Testis (tissue), 2 donors: Measurements from ENCODE around the gene PCGF6.

Source experiments
- CTCF ChIP-seq, 3 experiments: fragments of 450-650 bp in 2 of 3; fragments of 200-600 bp in 1 of 3; sonication (generic) in 1 of 3; IDR thresholded peaks; one replicate each; pipeline ENCODE4 v1.5.1; 2016 to 2019; ENCODE audit warnings: antibody characterized with exemption in 3 of 3, mild to moderate bottlenecking in 2 of 3, moderate library complexity in 1 of 3
- POLR2A ChIP-seq: fragments of 450-650 bp; IDR thresholded peaks from one replicate; pipeline ENCODE4 v1.6.1; 2017; ENCODE audit warnings: antibody characterized with exemption, mild to moderate bottlenecking, moderate library complexity

GRCh38 chr10:103259989-103260388 is 91.0 kb downstream of the PCGF6 start:
- TF ChIP-seq CTCF (IDR thresholded peaks at IDR 0.05) (no peak), POLR2A (no peak)
